ENCODE measurements around the gene TBC1D14.

TBC1D14 gene

GRCh38 chr4:6956087-6956433 lies 46.4 kb downstream of the TBC1D14 start:
- TF ChIP-seq FOXP2 (optimal IDR thresholded peaks at IDR 0.05; ENCODE audit: borderline replicate concordance, extremely low read depth, extremely low read length, insufficient read depth) = no peak
- TF ChIP-seq REST (IDR thresholded peaks at IDR 0.05; ENCODE audit: insufficient read depth in 1 of 2, low read depth in 2 of 2, low read length in 2 of 2) = no peak
- TF ChIP-seq TAF1 (IDR thresholded peaks at IDR 0.05; ENCODE audit: borderline replicate concordance, insufficient read depth, low read length) = no peak
- TF ChIP-seq SIN3A (IDR thresholded peaks at IDR 0.05; ENCODE audit: borderline replicate concordance, insufficient read depth, low read length) = no peak
- TF ChIP-seq POLR2AphosphoS5 (IDR thresholded peaks at IDR 0.05; ENCODE audit: low read depth, low read length) = no peak

- TF ChIP-seq SIN3A (IDR thresholded peaks at IDR 0.05; ENCODE audit: borderline replicate concordance, insufficient read depth, low read length) = no peak
- no peak for TF ChIP-seq TAF1 (IDR thresholded peaks at IDR 0.05; ENCODE audit: borderline replicate concordance, insufficient read depth, low read length)
- no peak for TF ChIP-seq FOXP2 (optimal IDR thresholded peaks at IDR 0.05; ENCODE audit: borderline replicate concordance, extremely low read depth, extremely low read length, insufficient read depth)
- no peak for TF ChIP-seq REST (IDR thresholded peaks at IDR 0.05; ENCODE audit: insufficient read depth in 1 of 2, low read depth in 2 of 2, low read length in 2 of 2)
- no peak for TF ChIP-seq POLR2AphosphoS5 (IDR thresholded peaks at IDR 0.05; ENCODE audit: low read depth, low read length)
These were observed 47.0 kb downstream of the TBC1D14 start for GRCh38 chr4:6956434-6957147.

GRCh38 chr4:6957148-6957520 lies 47.5 kb downstream of the TBC1D14 start:
- no peak for TF ChIP-seq REST (IDR thresholded peaks at IDR 0.05; ENCODE audit: insufficient read depth in 1 of 2, low read depth in 2 of 2, low read length in 2 of 2)
- no peak for TF ChIP-seq FOXP2 (optimal IDR thresholded peaks at IDR 0.05; ENCODE audit: borderline replicate concordance, extremely low read depth, extremely low read length, insufficient read depth)
- TF ChIP-seq POLR2AphosphoS5 (IDR thresholded peaks at IDR 0.05; ENCODE audit: low read depth, low read length) = no peak
- no peak for TF ChIP-seq TAF1 (IDR thresholded peaks at IDR 0.05; ENCODE audit: borderline replicate concordance, insufficient read depth, low read length)
- TF ChIP-seq SIN3A (IDR thresholded peaks at IDR 0.05; ENCODE audit: borderline replicate concordance, insufficient read depth, low read length) = no peak

GRCh38 chr4:6957994-6958393 lies 48.4 kb downstream of the TBC1D14 start:
- no peak for TF ChIP-seq FOXP2 (optimal IDR thresholded peaks at IDR 0.05; ENCODE audit: borderline replicate concordance, extremely low read depth, extremely low read length, insufficient read depth)
- no peak for TF ChIP-seq TAF1 (IDR thresholded peaks at IDR 0.05; ENCODE audit: borderline replicate concordance, insufficient read depth, low read length)

GRCh38 chr4:6959261-6959660 lies 49.6 kb downstream of the TBC1D14 start:
- TF ChIP-seq FOXP2 (optimal IDR thresholded peaks at IDR 0.05; ENCODE audit: borderline replicate concordance, extremely low read depth, extremely low read length, insufficient read depth) (no peak), TAF1 (IDR thresholded peaks at IDR 0.05; ENCODE audit: borderline replicate concordance, insufficient read depth, low read length) (no peak), SIN3A (IDR thresholded peaks at IDR 0.05; ENCODE audit: borderline replicate concordance, insufficient read depth, low read length) (no peak), POLR2AphosphoS5 (IDR thresholded peaks at IDR 0.05; ENCODE audit: low read depth, low read length) (no peak), REST (IDR thresholded peaks at IDR 0.05; ENCODE audit: insufficient read depth in 1 of 2, low read depth in 2 of 2, low read length in 2 of 2) (no peak)

Measured in PFSK-1 (cell line).